SK-N-SH treated with all-trans-retinoic acid at 6 μM for 48 hours (cell line): ENCODE results near the gene MACF1.

Experiments
- ATAC-seq: fragments of 200-7000 bp; cut with Tn5 transposase; 3 replicates; pipeline ENCODE4 v1.9.1; 2020; ENCODE audit warnings: mild to moderate bottlenecking, moderate library complexity
- ARNTL ChIP-seq: fragments of 450-650 bp; formaldehyde crosslinking; IDR thresholded peaks from 2 replicates; pipeline ENCODE4 v1.5.0; 2020; ENCODE audit warnings: low read depth, mild to moderate bottlenecking, moderate library complexity, borderline replicate concordance
- BACH2 ChIP-seq: fragments of 250-450 bp; sonication (Bioruptor Pico); IDR thresholded peaks from 2 replicates; pipeline ENCODE4 v1.9.0; 2021; ENCODE audit warnings: mild to moderate bottlenecking, borderline replicate concordance
- CREB5 ChIP-seq: fragments of 250-450 bp; sonication (Bioruptor Pico); IDR thresholded peaks from 2 replicates; pipeline ENCODE4 v1.5.1; 2020; ENCODE audit warnings: low read depth, mild to moderate bottlenecking, moderate library complexity
- CSDC2 ChIP-seq: fragments of 250-450 bp; sonication (Bioruptor Pico); IDR thresholded peaks from 2 replicates; pipeline ENCODE4 v1.5.0; 2020; ENCODE audit warnings: mild to moderate bottlenecking, moderate library complexity
- ESRRG ChIP-seq: fragments of 250-450 bp; sonication (Bioruptor Pico); IDR thresholded peaks from 2 replicates; pipeline ENCODE4 v1.6.1; 2021; ENCODE audit warnings: mild to moderate bottlenecking
- GLIS3 ChIP-seq: fragments of 250-450 bp; sonication (Bioruptor Pico); IDR thresholded peaks from 2 replicates; pipeline ENCODE4 v1.5.0; 2020; ENCODE audit warnings: mild to moderate bottlenecking, moderate library complexity
- ISL1 ChIP-seq: fragments of 250-450 bp; sonication (Bioruptor Pico); IDR thresholded peaks from 2 replicates; pipeline ENCODE4 v2.1.2; 2022; ENCODE audit warnings: mild to moderate bottlenecking, moderate library complexity
- OSR1 ChIP-seq: fragments of 250-450 bp; sonication (Bioruptor Pico); IDR thresholded peaks from 2 replicates; pipeline ENCODE4 v1.8.0; 2022; ENCODE audit warnings: moderate library complexity, mild to moderate bottlenecking, inconsistent platforms
- PATZ1 ChIP-seq: fragments of 250-450 bp; sonication (Bioruptor Pico); IDR thresholded peaks from 2 replicates; pipeline ENCODE4 v1.8.0; 2020; ENCODE audit warnings: mild to moderate bottlenecking, moderate library complexity, borderline replicate concordance
- PPARA ChIP-seq: fragments of 250-450 bp; sonication (Bioruptor Pico); IDR thresholded peaks from 2 replicates; pipeline ENCODE4 v1.5.0; 2020; ENCODE audit warnings: mild to moderate bottlenecking, borderline replicate concordance
- SNAI2 ChIP-seq: fragments of 250-450 bp; sonication (Bioruptor Pico); IDR thresholded peaks from 2 replicates; pipeline ENCODE4 v1.5.0; 2020; ENCODE audit warnings: mild to moderate bottlenecking, moderate library complexity
- TCF4 ChIP-seq: fragments of 250-450 bp; sonication (Bioruptor Pico); IDR thresholded peaks from 2 replicates; pipeline ENCODE4 v1.8.0; 2021; ENCODE audit warnings: mild to moderate bottlenecking, moderate library complexity, borderline replicate concordance
- TSHZ2 ChIP-seq: fragments of 250-450 bp; sonication (Bioruptor Pico); IDR thresholded peaks from 2 replicates; pipeline ENCODE4 v1.5.0; 2020; ENCODE audit warnings: mild to moderate bottlenecking, moderate library complexity
- ZC3H10 ChIP-seq: fragments of 250-450 bp; sonication (Bioruptor Pico); IDR thresholded peaks from 2 replicates; pipeline ENCODE4 v1.5.1; 2021; ENCODE audit warnings: mild to moderate bottlenecking, moderate library complexity
- ZFP3 ChIP-seq: fragments of 250-450 bp; sonication (Bioruptor Pico); IDR thresholded peaks from 2 replicates; pipeline ENCODE4 v1.5.0; 2020; ENCODE audit warnings: mild to moderate bottlenecking, moderate library complexity
- ZFP30 ChIP-seq: fragments of 450-650 bp; formaldehyde crosslinking; IDR thresholded peaks from 2 replicates; pipeline ENCODE4 v1.5.0; 2022; ENCODE audit warnings: mild to moderate bottlenecking, moderate library complexity
- ZNF565 ChIP-seq: fragments of 450-650 bp; formaldehyde crosslinking; conservative IDR thresholded peaks from 2 replicates; pipeline ENCODE4 v1.5.0; 2020; ENCODE audit warnings: low read depth, mild to moderate bottlenecking, moderate library complexity
- ZNF70 ChIP-seq: fragments of 450-650 bp; formaldehyde crosslinking; IDR thresholded peaks from 2 replicates; pipeline ENCODE4 v1.5.0; 2020; ENCODE audit warnings: mild to moderate bottlenecking, moderate library complexity
- ZNF8 ChIP-seq: fragments of 450-650 bp; formaldehyde crosslinking; IDR thresholded peaks from 2 replicates; pipeline ENCODE4 v1.5.0; 2020; ENCODE audit warnings: mild to moderate bottlenecking, moderate library complexity
- TF ChIP-seq, protein P1 (sequence below): fragments of 250-450 bp; sonication (Bioruptor Pico); IDR thresholded peaks from 2 replicates; pipeline ENCODE4 v1.5.1; 2021; ENCODE audit warnings: mild to moderate bottlenecking, moderate library complexity
- TF ChIP-seq, protein P2 (sequence below): fragments of 250-450 bp; sonication (Bioruptor Pico); IDR thresholded peaks from 2 replicates; pipeline ENCODE4 v1.8.0; 2021; ENCODE audit warnings: low read depth, mild to moderate bottlenecking, moderate library complexity, borderline replicate concordance

The MACF1 gene

GRCh38 chr1:39398278-39399021 lies 194.0 kb downstream of the MACF1 start:
- TF ChIP-seq ZNF565 (CRISPR knock-in tag) (no peak), GLIS3 (CRISPR knock-in tag) (peak; percentile 6; the same call in 1 of the 2 replicates), PATZ1 (no peak), CSDC2 (no peak), TSHZ2 (no peak), ISL1 (CRISPR knock-in tag) (0 out of 2 replicates have a peak, but pooled peaks have one; percentile 36), TCF4 (peak; percentile 42; the same call in 1 of the 2 replicates), ZFP3 (no peak), BACH2 (CRISPR knock-in tag) (no peak), ZFP30 (no peak), ZNF8 (no peak), ARNTL (CRISPR knock-in tag) (no peak), OSR1 (CRISPR knock-in tag) (no peak)
- TF ChIP-seq, protein P1, sequence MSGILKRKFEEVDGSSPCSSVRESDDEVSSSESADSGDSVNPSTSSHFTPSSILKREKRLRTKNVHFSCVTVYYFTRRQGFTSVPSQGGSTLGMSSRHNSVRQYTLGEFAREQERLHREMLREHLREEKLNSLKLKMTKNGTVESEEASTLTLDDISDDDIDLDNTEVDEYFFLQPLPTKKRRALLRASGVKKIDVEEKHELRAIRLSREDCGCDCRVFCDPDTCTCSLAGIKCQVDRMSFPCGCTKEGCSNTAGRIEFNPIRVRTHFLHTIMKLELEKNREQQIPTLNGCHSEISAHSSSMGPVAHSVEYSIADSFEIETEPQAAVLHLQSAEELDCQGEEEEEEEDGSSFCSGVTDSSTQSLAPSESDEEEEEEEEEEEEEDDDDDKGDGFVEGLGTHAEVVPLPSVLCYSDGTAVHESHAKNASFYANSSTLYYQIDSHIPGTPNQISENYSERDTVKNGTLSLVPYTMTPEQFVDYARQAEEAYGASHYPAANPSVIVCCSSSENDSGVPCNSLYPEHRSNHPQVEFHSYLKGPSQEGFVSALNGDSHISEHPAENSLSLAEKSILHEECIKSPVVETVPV (CRISPR knock-in tag): no peak
- peak; percentile 95 for ATAC-seq

DNA sequence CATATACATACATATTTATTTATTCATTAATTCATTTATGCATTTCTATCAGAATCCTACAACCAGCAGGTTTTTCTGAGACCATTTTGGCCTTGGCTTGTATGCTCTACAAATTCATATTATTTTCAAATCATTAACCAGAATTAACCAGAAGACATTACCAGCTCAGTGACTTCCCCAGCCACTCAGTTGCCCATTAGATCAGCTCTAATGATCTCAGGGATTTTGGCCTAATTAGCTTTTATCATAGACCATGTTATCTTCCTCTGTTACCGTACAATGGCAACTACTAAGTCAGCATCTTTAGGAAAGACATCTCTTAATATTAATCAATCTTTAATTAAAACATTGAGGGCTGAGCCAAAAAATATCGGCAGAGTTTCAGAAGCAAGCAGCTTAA lies 196.6 kb downstream of the MACF1 start:
- no peak for ATAC-seq
- TF ChIP-seq BACH2 (CRISPR knock-in tag) (no peak), ZFP3 (no peak), CSDC2 (no peak), ZC3H10 (no peak), CREB5 (CRISPR knock-in tag) (no peak), TSHZ2 (no peak), SNAI2 (CRISPR knock-in tag) (no peak), ZNF565 (CRISPR knock-in tag) (no peak), ESRRG (CRISPR knock-in tag) (no peak), TCF4 (no peak), PPARA (CRISPR knock-in tag) (no peak), ZNF70 (CRISPR knock-in tag) (no peak), PATZ1 (no peak), ARNTL (CRISPR knock-in tag) (no peak)
- TF ChIP-seq, protein P2, sequence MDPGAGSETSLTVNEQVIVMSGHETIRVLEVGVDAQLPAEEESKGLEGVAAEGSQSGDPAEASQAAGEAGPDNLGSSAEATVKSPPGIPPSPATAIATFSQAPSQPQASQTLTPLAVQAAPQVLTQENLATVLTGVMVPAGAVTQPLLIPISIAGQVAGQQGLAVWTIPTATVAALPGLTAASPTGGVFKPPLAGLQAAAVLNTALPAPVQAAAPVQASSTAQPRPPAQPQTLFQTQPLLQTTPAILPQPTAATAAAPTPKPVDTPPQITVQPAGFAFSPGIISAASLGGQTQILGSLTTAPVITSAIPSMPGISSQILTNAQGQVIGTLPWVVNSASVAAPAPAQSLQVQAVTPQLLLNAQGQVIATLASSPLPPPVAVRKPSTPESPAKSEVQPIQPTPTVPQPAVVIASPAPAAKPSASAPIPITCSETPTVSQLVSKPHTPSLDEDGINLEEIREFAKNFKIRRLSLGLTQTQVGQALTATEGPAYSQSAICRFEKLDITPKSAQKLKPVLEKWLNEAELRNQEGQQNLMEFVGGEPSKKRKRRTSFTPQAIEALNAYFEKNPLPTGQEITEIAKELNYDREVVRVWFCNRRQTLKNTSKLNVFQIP (CRISPR knock-in tag): no peak
